Testis (tissue), 2 donors: ENCODE results near the gene RSF1.

Experiments
- POLR2A ChIP-seq: fragments of 450-650 bp; IDR thresholded peaks from one replicate; pipeline ENCODE4 v1.6.1; 2017; ENCODE audit warnings: antibody characterized with exemption, mild to moderate bottlenecking, moderate library complexity
- TF ChIP-seq, protein P1 (sequence below), 3 experiments: fragments of 450-650 bp in 2 of 3; fragments of 200-600 bp in 1 of 3; sonication (generic) in 1 of 3; IDR thresholded peaks; one replicate each; pipeline ENCODE4 v1.5.1; 2016 to 2019; ENCODE audit warnings: antibody characterized with exemption in 3 of 3, mild to moderate bottlenecking in 2 of 3, moderate library complexity in 1 of 3

DNA sequence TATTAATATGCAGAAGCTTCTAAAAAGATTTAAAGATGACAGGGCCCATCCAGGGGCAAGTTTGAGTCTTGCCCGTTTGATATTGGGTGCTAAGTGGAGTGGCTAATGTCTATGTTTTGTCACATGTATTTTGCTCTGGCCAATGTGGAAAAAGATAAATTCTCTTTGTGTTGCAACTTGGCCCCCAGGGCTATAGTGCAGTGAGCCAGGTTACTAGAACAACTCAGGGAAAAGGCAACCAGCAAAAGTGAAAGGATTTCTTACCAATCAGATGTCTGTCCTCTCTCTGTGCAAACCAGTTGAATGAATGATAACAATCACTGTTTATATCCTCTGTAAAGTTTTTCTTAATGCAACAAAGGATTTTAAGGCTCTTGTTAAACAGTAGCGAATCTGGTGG, 178.3 kb downstream of the RSF1 start:
- TF ChIP-seq, protein P1, sequence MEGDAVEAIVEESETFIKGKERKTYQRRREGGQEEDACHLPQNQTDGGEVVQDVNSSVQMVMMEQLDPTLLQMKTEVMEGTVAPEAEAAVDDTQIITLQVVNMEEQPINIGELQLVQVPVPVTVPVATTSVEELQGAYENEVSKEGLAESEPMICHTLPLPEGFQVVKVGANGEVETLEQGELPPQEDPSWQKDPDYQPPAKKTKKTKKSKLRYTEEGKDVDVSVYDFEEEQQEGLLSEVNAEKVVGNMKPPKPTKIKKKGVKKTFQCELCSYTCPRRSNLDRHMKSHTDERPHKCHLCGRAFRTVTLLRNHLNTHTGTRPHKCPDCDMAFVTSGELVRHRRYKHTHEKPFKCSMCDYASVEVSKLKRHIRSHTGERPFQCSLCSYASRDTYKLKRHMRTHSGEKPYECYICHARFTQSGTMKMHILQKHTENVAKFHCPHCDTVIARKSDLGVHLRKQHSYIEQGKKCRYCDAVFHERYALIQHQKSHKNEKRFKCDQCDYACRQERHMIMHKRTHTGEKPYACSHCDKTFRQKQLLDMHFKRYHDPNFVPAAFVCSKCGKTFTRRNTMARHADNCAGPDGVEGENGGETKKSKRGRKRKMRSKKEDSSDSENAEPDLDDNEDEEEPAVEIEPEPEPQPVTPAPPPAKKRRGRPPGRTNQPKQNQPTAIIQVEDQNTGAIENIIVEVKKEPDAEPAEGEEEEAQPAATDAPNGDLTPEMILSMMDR (IDR thresholded peaks at IDR 0.05): no peak
- no peak for TF ChIP-seq POLR2A
